GM19240 (cell line): Measurements from ENCODE around the gene RHOBTB1.
"Not testable (repeated sequence)": the region's sequence is repeated elsewhere in the genome, so short reads cannot be mapped to it uniquely, and the experiment has no call there.

Experiments
- DNase-seq: peaks from one replicate; pipeline ENCODE4 v3.0.0; 2011; ENCODE audit warnings: low spot score; ENCODE audit not compliant: insufficient read length

RHOBTB1 gene

GRCh38 chr10:60907236-60907635 is 36.7 kb downstream of the RHOBTB1 start:
- no peak for DNase-seq

- DNase-seq: not testable (repeated sequence)
Measured at GRCh38 chr10:60906825-60907224, 37.2 kb downstream of the RHOBTB1 start.

- no peak for DNase-seq
Measured at GRCh38 chr10:60906411-60906810, 37.6 kb downstream of the RHOBTB1 start.

- no peak for DNase-seq
Measured at GRCh38 chr10:60905580-60905979, 38.4 kb downstream of the RHOBTB1 start.

- no peak for DNase-seq
Measured at GRCh38 chr10:60903096-60903495, 40.9 kb downstream of the RHOBTB1 start.

- DNase-seq: no peak
Measured at GRCh38 chr10:60901561-60902235, 42.3 kb downstream of the RHOBTB1 start.

- no peak for DNase-seq
Measured at GRCh38 chr10:60899266-60899665, 44.7 kb downstream of the RHOBTB1 start.

GRCh38 chr10:60898321-60898720 is 45.7 kb downstream of the RHOBTB1 start:
- DNase-seq: no peak

- no peak for DNase-seq
Measured at GRCh38 chr10:60896810-60897209, 47.2 kb downstream of the RHOBTB1 start.

GRCh38 chr10:60896033-60896432 is 48.0 kb downstream of the RHOBTB1 start:
- DNase-seq: no peak

- DNase-seq: no peak
Measured at GRCh38 chr10:60894786-60895185, 49.2 kb downstream of the RHOBTB1 start.

GRCh38 chr10:60893231-60893630 is 50.8 kb downstream of the RHOBTB1 start:
- DNase-seq: no peak

GRCh38 chr10:60892571-60892970 is 51.4 kb downstream of the RHOBTB1 start:
- no peak for DNase-seq

GRCh38 chr10:60890811-60891210 is 53.2 kb downstream of the RHOBTB1 start:
- no peak for DNase-seq

GRCh38 chr10:60883187-60883586 is 60.8 kb downstream of the RHOBTB1 start:
- no peak for DNase-seq

- no peak for DNase-seq
Measured at GRCh38 chr10:60878224-60878623, 65.8 kb downstream of the RHOBTB1 start.

GRCh38 chr10:60877777-60878120 is 66.2 kb downstream of the RHOBTB1 start:
- no peak for DNase-seq

GRCh38 chr10:60877061-60877776 is 66.8 kb downstream of the RHOBTB1 start:
- no peak for DNase-seq

GRCh38 chr10:60873758-60874157 is 70.2 kb downstream of the RHOBTB1 start:
- DNase-seq: no peak

- no peak for DNase-seq
Measured at GRCh38 chr10:60872451-60872850, 71.5 kb downstream of the RHOBTB1 start.

- DNase-seq: no peak
Measured at GRCh38 chr10:60871215-60871614, 72.8 kb downstream of the RHOBTB1 start.

GRCh38 chr10:60870803-60871202 is 73.2 kb downstream of the RHOBTB1 start:
- no peak for DNase-seq

- no peak for DNase-seq
Measured at GRCh38 chr10:60870416-60870728, 73.6 kb downstream of the RHOBTB1 start.
